ENCODE data around the gene EPHA10.

GRCh38 chr1:37752213-37752582 lies 12.7 kb downstream of the EPHA10 start:
- TF ChIP-seq YY1 (IDR thresholded peaks at IDR 0.05; ENCODE audit: insufficient read depth, insufficient read length) (no peak), SUZ12 (IDR thresholded peaks at IDR 0.05; ENCODE audit: extremely low read depth, insufficient read depth, insufficient read length) (no peak)

Data from NT2/D1 (cell line).